CD4-positive, alpha-beta T cell (primary cell): ENCODE measurements around the gene VGLL3. TPM values are rescaled to one million over a fixed set of nuclear protein-coding genes. Genes with fewer than 3 reads are reported as not detected.

Source experiments
- ATAC-seq: fragments of 200-7000 bp; cut with Tn5 transposase; one replicate; pipeline ENCODE4 v1.10.0; 2022; ENCODE audit warnings: mild to moderate bottlenecking; ENCODE audit not compliant: poor library complexity
- CTCF ChIA-PET: fragments of 350-600 bp; sonication (Branson Sonifier 250); formaldehyde crosslinking; loops from one replicate; lab custom pipeline; 2021; ENCODE audit warnings: antibody characterized with exemption, inconsistent platforms; lab: Charles Lee
- POLR2A ChIA-PET: fragments of 350-600 bp; sonication (Branson Sonifier 250); formaldehyde crosslinking; loops from one replicate; lab custom pipeline; 2021; ENCODE audit warnings: antibody characterized with exemption, inconsistent platforms; lab: Charles Lee
- DNase-seq, 14 experiments: peaks; one replicate each; pipeline ENCODE4 v3.0.0-alpha.2; 2013 to 2020; ENCODE audit warnings: mixed read lengths in 2 of 14
- H3K27ac ChIP-seq, 2 donors: one replicate each; pipeline versions ENCODE4 v1.5.1 to v1.7.0; 2013; ENCODE audit warnings: low read length in 2 of 2, low read depth in 1 of 2, mild to moderate bottlenecking in 1 of 2
- H3K27me3 ChIP-seq, 2 experiments: 1 replicate in 1 of 2; 2 replicates in 1 of 2; pipeline versions ENCODE4 v1.6.1 to v1.7.0; 2013; ENCODE audit warnings: low read length in 2 of 2, control low read depth in 1 of 2, mild to moderate bottlenecking in 1 of 2, moderate library complexity in 1 of 2; ENCODE audit not compliant: insufficient read depth in 2 of 2, control insufficient read depth in 1 of 2
- H3K36me3 ChIP-seq: one replicate; pipeline ENCODE4 v1.6.1; 2013; ENCODE audit warnings: low read length, control low read depth; ENCODE audit not compliant: insufficient read depth
- H3K4me1 ChIP-seq: one replicate; pipeline ENCODE4 v1.6.1; 2013; ENCODE audit warnings: low read length, control low read depth; ENCODE audit not compliant: insufficient read depth
- H3K4me3 ChIP-seq: one replicate; pipeline ENCODE4 v1.5.1; 2013; ENCODE audit warnings: mild to moderate bottlenecking, low read length, moderate library complexity
- H3K9me3 ChIP-seq, 2 experiments: 1 replicate in 1 of 2; 2 replicates in 1 of 2; pipeline versions ENCODE4 v1.6.1 to v1.7.0; 2013; ENCODE audit warnings: low read length in 2 of 2, mild to moderate bottlenecking in 2 of 2, control low read depth in 1 of 2, moderate library complexity in 1 of 2; ENCODE audit not compliant: control insufficient read depth in 1 of 2, insufficient read depth in 1 of 2
- H3K27ac Mint-ChIP-seq: one replicate; pipeline ENCODE4 v1.8.0; 2020; ENCODE audit warnings: mixed read lengths
- H3K27me3 Mint-ChIP-seq: one replicate; pipeline ENCODE4 v1.8.0; 2021; ENCODE audit warnings: mixed read lengths
- H3K36me3 Mint-ChIP-seq: one replicate; pipeline ENCODE4 v1.8.0; 2021; ENCODE audit warnings: low read depth, mixed read lengths
- H3K4me1 Mint-ChIP-seq: one replicate; pipeline ENCODE4 v1.8.0; 2021; ENCODE audit warnings: low read depth, mixed read lengths
- H3K4me3 Mint-ChIP-seq: one replicate; pipeline ENCODE4 v1.8.0; 2020; ENCODE audit warnings: mild to moderate bottlenecking, mixed read lengths
- H3K9me3 Mint-ChIP-seq: one replicate; pipeline ENCODE4 v1.8.0; 2020; ENCODE audit warnings: mixed read lengths
- CTCF ChIP-seq: fragments of 200-600 bp; IDR thresholded peaks from one replicate; pipeline ENCODE4 v1.8.0; 2022; ENCODE audit warnings: antibody characterized with exemption, mild to moderate bottlenecking
- intact Hi-C, 2 experiments: fragments of 100-400 bp; cut with DNase I in 1 of 2; cut with micrococcal nuclease in 1 of 2; formaldehyde crosslinking; loops; one replicate each; pipeline versions ENCODE4 v1.15.1 to v1.9.0; 2023 to 2025; cut with DNase I, micrococcal nuclease
- total RNA-seq, 174 experiments: library from RNA in 2 of 174; stranded (reverse) in 2 of 174; gene quantifications; one replicate each; pipeline ENCODE4 v1.2.3 and lab custom pipeline; 2021 to 2026

Gene VGLL3
- total RNA-seq, 2 experiments from 2014 or later: not detected

- Histone ChIP-seq H3K27ac (no peak overlapping the region), H3K36me3 (no peaks in the 10 kb centered on the region), H3K9me3 (no peaks in the 10 kb centered on the region), H3K27me3 (no peaks in the 10 kb centered on the region), H3K4me3 (no peak overlapping the region), H3K4me1 (no peaks in the 10 kb centered on the region)
- ChIA-PET POLR2A (no interaction called here), CTCF (no interaction called here)
- H3K27me3 Mint-ChIP-seq: no peaks in the 10 kb centered on the region
- ATAC-seq (no peak), DNase-seq (no peak)
- H3K9me3 Mint-ChIP-seq: no peaks in the 10 kb centered on the region
- no peaks in the 10 kb centered on the region for H3K4me1 Mint-ChIP-seq
- no peaks in the 10 kb centered on the region for H3K36me3 Mint-ChIP-seq
- H3K27ac Mint-ChIP-seq: no peak overlapping the region
- no peak overlapping the region for H3K4me3 Mint-ChIP-seq
- TF ChIP-seq CTCF: no peak
- intact Hi-C loops: no loop called here
Measured at GRCh38 chr3:87002346-87002745, 11.4 kb upstream of the VGLL3 start.

- Mint-ChIP-seq H3K36me3 (no peaks in the 10 kb centered on the region), H3K4me3 (no peak overlapping the region), H3K27ac (no peak overlapping the region), H3K9me3 (peaks cover 2% of the 10 kb centered on the region), H3K27me3 (no peaks in the 10 kb centered on the region), H3K4me1 (no peaks in the 10 kb centered on the region)
- TF ChIP-seq CTCF: no peak
- Histone ChIP-seq H3K27me3 (no peaks in the 10 kb centered on the region), H3K4me3 (no peak overlapping the region), H3K4me1 (no peaks in the 10 kb centered on the region), H3K9me3 (no peaks in the 10 kb centered on the region), H3K36me3 (no peaks in the 10 kb centered on the region), H3K27ac (no peak overlapping the region)
- no peak for ATAC-seq
- ChIA-PET POLR2A (no interaction called here), CTCF (no interaction called here)
- intact Hi-C loops: no loop called here
- no peak for DNase-seq
Measured at GRCh38 chr3:87001473-87002098, 10.6 kb upstream of the VGLL3 start.

- no peaks in the 10 kb centered on the region for H3K36me3 ChIP-seq
- ATAC-seq (no peak), DNase-seq (no peak)
- H3K27me3 ChIP-seq: no peaks in the 10 kb centered on the region
- no peaks in the 10 kb centered on the region for H3K27me3 Mint-ChIP-seq
- TF ChIP-seq CTCF: no peak
- no peaks in the 10 kb centered on the region for H3K4me1 Mint-ChIP-seq
- no peak overlapping the region for H3K27ac Mint-ChIP-seq
- POLR2A ChIA-PET: no interaction called here
- no peaks in the 10 kb centered on the region for H3K9me3 ChIP-seq
- intact Hi-C loops: no loop called here
- CTCF ChIA-PET: no interaction called here
- no peak overlapping the region for H3K4me3 ChIP-seq
- H3K36me3 Mint-ChIP-seq: no peaks in the 10 kb centered on the region
- no peaks in the 10 kb centered on the region for H3K4me1 ChIP-seq
- H3K27ac ChIP-seq: no peak overlapping the region
- peaks cover 2% of the 10 kb centered on the region for H3K9me3 Mint-ChIP-seq
- no peak overlapping the region for H3K4me3 Mint-ChIP-seq
Measured at GRCh38 chr3:87000940-87001339, 10.0 kb upstream of the VGLL3 start.
